CD4-positive, alpha-beta T cell treated with Interleukin-1 beta for 1 hour (primary cell): ENCODE measurements around the gene SNRNP40.
A peak's percentile ranks its signal among the peaks of the same experiment; 100 is the strongest.
"Not testable (repeated sequence)": the region's sequence is repeated elsewhere in the genome, so short reads cannot be mapped to it uniquely, and the experiment has no call there.

Experiments used
- DNase-seq, 2 donors: peaks; one replicate each; pipeline ENCODE4 v3.0.0-alpha.2; 2020 to 2022

Gene SNRNP40

GRCh38 chr1:31296486-31297276 is at the start of gene SNRNP40, which contains the start of gene ZCCHC17:
Gene SNRNP40 (minus strand): TSS chr1:31296788. CDS start chr1:31296751, 37 bp downstream.
Gene ZCCHC17 (plus strand): TSS chr1:31297032. CDS start chr1:31310099, 13,067 bp downstream.
- DNase-seq = peak; percentile 97 to 99

GRCh38 chr1:31345635-31346034 is 49.0 kb upstream of the SNRNP40 start:
- DNase-seq = no peak

DNA sequence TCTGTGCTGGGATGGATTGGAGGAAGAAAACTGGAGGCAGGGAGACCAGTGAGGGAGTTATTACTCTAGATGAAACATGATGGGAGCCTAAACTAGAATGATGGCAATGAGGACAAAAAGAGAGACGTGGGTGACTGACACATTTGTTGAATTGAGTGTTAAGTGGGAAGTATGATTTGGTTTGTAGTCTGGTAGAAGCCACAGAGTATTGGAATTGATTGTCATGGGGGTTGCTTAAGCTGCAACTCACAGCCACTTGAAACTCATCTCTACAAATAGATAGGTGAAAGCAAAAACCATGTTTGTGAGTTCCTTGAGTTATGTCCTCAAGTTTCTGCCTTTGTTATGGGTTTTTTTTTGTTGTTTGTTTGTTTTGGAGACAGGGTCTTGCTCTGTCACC is 47.9 kb upstream of the SNRNP40 start:
- DNase-seq = no peak

- no peak for DNase-seq
Measured at GRCh38 chr1:31336687-31337467, 40.3 kb upstream of the SNRNP40 start.

- peak in 1 of 2 donors; percentile 22 for DNase-seq
Measured at GRCh38 chr1:31335007-31335406, 38.4 kb upstream of the SNRNP40 start.

DNA sequence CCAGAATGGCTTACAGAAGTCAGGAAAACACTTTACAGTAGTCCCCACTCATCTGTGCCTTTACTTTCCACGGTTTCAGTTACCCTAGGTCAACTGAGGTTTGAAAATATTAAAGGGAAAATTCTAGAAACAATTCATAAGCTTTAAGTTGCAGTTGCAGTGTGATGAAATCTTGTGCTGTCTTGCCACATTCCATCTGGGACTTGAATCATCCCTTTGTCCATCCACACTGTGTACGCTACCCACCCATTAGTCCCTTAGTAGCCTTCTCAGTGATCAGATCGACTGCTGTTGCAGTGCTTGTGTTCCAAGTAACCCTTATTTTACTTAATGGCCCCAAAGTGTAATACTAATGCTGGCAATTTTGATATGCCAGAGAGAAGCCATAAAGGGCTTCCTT is 30.8 kb upstream of the SNRNP40 start:
- DNase-seq = no peak

- no peak for DNase-seq
Measured at GRCh38 chr1:31326461-31326860, 29.9 kb upstream of the SNRNP40 start.

DNA sequence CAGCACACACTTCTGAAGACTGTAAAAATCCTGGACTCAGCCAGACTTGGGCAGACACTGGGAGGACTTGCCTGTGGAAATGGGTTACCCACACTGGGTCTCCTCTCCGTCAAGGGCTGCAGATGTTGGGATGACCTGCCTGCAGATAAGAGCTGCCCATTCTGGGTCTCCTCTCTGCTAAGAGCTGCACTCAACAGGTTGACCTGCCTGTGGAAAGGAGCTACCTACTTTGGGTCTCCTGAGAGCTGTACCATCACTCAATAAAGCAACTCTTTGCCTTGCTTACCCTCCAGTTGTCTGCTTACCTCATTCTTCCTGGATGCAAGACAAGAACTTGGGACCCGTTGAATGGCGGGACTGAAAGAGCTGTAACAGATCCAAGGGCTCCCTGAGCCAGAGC is 28.4 kb upstream of the SNRNP40 start:
- no peak for DNase-seq

- DNase-seq = no peak
Measured at GRCh38 chr1:31324093-31324492, 27.5 kb upstream of the SNRNP40 start.

DNA sequence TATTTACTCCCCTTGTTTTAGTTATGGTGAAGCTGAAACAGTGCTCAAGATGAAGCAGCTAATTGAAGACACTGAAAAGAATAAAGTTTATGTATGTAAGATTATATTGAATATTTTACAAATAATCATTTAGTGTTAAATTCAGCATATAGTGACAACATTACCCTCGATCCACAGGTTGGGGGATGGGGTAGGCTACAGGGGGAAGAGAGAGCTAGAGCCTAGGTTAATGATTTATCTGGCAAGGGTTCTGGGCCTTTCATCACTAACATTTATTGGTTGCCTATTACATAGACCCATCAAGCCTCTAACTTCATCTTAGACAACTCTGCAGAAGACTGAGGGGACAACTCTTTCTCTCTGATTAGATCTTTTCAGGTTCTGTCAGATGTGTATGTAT is 21.6 kb upstream of the SNRNP40 start:
- DNase-seq = no peak

DNA sequence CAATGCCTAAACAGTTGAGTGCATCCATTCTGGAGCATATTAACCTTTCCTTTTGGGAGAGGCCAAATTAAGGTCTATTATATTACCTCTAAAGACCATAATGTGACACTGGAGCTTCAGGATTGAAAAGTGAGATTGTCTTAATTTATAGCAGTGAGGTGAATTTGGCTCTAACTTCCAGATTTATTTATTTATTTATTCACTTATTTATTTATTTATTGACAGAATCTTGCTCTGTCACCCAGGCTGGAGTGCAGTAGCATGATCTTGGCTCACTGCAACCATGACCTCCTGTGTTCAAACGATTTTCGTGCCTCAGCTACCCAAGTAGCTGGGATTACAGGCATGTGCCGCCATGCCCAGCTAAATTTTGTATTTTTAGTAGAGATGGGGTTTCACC is 19.3 kb upstream of the SNRNP40 start:
- DNase-seq = no peak

DNA sequence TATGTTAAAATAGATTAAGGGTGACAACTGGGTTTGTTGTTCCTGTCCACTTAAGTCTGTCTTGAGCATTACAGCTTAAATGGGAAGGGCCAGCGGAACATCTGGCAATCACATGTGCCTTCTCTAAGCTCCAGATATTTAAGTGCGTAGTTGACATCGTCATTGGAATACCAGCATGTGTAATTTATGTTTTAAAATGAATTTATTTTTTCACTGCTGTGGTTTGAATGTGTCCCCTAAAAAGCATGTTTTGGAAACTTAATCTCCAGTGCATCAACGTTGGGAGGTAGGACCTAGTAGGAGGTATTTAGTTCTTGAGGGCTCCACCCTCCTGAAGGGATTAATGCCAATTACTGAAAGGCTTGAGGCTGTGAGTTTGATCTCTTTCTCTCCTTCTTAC is 13.6 kb upstream of the SNRNP40 start:
- no peak for DNase-seq

- no peak for DNase-seq
Measured at GRCh38 chr1:31308036-31308435, 11.4 kb upstream of the SNRNP40 start.

- no peak for DNase-seq
Measured at GRCh38 chr1:31306278-31306677, 9.7 kb upstream of the SNRNP40 start.

GRCh38 chr1:31302709-31303441 is 6.3 kb upstream of the SNRNP40 start:
- DNase-seq = no peak

DNA sequence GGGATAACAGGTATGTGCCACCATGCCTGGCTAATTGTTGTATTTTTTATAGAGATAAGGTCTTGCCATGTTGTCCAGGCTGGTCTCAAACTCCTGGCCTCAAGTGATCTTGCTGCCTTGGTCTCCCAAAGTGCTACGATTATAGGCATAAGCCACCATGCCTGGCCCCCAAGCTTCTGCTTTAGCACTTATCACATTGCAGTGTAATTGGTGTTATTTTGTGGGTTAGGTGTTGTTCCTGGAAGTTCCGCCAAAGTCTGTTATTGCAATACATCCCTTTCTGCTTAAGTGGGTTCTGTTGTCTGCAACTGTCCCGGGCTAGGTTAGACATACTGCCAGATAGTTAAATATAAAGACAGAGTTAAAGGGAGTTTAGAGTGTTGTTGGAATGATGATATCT is 3.6 kb upstream of the SNRNP40 start:
- DNase-seq = peak in 1 of 2 donors; percentile 28

- no peak for DNase-seq
Measured at GRCh38 chr1:31299365-31299764, 2.8 kb upstream of the SNRNP40 start.

DNA sequence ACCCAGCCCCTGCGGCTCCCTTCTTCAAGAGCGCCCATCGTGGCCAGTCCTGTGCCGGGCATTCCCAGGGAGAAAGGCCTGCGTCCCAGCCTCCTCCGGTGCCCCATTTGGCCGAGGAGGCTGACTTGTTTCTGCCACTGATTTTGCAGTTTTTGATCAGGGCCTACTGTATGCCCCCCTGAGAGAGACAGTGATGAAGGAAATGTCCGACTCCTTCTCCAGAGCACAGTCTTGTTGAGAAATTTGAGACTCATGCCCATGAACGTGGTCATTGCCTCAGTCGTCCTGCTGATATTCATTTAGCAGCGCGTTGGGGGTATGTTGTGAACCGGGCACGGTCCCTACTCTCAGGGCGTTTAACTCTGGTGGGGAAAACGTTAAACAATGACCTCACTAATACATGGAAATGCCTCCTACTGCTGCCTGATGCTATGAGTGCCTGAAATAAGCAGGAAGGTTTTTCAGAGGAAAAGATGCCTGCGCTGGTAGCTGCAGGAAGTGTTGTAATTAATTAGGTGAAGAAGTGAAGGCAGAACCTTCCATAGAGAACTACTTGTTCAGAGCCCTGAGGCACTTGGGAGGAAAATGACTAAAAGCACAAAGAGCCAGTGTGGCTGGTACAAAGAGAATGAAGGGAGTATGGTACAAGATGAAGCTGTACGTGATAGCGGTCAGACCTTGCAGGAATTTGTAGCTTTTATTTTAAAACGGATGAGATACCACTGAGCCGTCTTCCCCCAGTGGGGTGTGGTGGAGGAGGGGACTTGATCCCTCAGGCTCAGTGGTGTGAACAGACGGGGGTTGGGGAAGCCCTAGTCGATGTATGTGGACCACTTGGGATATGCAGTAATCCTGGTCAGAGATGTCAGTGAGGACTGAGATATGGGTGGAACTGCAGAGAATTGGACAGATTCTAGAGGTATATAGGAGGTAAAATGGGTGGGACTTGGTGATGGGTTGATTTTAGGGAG is 974 bp upstream of the SNRNP40 start:
- peak in 1 of 2 donors; percentile 4 for DNase-seq

GRCh38 chr1:31295874-31296485 is 608 bp downstream of the SNRNP40 start:
- no peak for DNase-seq

GRCh38 chr1:31289021-31289420 is 7.6 kb downstream of the SNRNP40 start:
- no peak for DNase-seq

- not testable (repeated sequence) for DNase-seq
Measured at GRCh38 chr1:31287791-31288190, 8.8 kb downstream of the SNRNP40 start.

- not testable (repeated sequence) for DNase-seq
Measured at GRCh38 chr1:31282426-31282825, 14.2 kb downstream of the SNRNP40 start.
